ENCODE results near the gene KRTAP5-5.

DNA sequence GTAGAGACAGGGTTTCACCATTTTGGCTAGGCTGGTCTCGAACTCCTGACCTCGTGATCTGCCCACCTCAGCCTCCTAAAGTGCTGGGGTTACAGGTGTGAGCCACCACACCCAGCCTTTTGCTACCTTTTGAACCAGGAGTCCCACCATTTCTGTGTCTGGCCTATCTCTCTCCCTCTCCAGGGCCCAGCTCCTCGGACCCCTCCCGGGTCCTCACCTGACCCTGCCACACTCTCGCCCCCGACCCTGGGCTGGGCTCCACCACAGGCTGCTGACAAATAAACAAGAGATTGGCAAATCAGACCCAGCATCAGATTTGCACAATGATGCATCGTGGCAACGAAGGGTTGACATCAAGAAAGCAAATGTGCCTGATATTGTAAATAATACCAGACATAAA is 8.8 kb downstream of the KRTAP5-5 start:
- TF ChIP-seq, protein P1, sequence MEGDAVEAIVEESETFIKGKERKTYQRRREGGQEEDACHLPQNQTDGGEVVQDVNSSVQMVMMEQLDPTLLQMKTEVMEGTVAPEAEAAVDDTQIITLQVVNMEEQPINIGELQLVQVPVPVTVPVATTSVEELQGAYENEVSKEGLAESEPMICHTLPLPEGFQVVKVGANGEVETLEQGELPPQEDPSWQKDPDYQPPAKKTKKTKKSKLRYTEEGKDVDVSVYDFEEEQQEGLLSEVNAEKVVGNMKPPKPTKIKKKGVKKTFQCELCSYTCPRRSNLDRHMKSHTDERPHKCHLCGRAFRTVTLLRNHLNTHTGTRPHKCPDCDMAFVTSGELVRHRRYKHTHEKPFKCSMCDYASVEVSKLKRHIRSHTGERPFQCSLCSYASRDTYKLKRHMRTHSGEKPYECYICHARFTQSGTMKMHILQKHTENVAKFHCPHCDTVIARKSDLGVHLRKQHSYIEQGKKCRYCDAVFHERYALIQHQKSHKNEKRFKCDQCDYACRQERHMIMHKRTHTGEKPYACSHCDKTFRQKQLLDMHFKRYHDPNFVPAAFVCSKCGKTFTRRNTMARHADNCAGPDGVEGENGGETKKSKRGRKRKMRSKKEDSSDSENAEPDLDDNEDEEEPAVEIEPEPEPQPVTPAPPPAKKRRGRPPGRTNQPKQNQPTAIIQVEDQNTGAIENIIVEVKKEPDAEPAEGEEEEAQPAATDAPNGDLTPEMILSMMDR (conservative IDR thresholded peaks at IDR 0.05; ENCODE audit: low read length), result no peak
- TF ChIP-seq EZH2phosphoT487 (IDR thresholded peaks at IDR 0.05; ENCODE audit: borderline replicate concordance), result no peak

Data from Loucy (cell line).